Body of pancreas (tissue), 4 donors: ENCODE measurements around the gene KRT12.

Experiments
- POLR2A ChIP-seq, 3 donors: fragments of 450-650 bp; IDR thresholded peaks; one replicate each; pipeline ENCODE4 v1.6.1; 2016; ENCODE audit warnings: antibody characterized with exemption in 3 of 3, mild to moderate bottlenecking in 2 of 3
- TF ChIP-seq, protein P1 (sequence below), 7 experiments: fragments of 450-650 bp in 4 of 7; fragments of 200-600 bp in 3 of 7; sonication (generic) in 3 of 7; IDR thresholded peaks; one replicate each; pipeline ENCODE4 v1.5.1; 2016 to 2019; ENCODE audit warnings: antibody characterized with exemption in 7 of 7

DNA sequence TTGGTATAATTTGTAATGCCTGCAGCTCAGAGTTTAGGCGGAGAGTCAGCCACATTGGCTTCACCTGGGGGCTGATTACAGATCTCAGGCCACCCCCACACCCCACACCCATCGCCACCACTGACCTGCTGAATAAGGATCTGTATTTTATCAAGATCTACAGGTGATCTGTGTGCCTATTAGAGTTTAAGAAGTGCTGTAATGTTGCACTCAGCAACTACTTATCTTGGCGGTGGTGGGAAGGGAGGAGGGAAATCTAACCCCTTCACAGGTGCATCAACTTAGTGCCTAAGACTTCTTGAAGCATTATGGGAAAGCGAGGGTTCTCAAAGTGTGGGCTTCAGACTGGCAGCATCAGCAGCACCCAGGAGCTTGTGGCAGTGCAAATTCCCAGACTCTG is 35.5 kb upstream of the KRT12 start:
- TF ChIP-seq, protein P1, sequence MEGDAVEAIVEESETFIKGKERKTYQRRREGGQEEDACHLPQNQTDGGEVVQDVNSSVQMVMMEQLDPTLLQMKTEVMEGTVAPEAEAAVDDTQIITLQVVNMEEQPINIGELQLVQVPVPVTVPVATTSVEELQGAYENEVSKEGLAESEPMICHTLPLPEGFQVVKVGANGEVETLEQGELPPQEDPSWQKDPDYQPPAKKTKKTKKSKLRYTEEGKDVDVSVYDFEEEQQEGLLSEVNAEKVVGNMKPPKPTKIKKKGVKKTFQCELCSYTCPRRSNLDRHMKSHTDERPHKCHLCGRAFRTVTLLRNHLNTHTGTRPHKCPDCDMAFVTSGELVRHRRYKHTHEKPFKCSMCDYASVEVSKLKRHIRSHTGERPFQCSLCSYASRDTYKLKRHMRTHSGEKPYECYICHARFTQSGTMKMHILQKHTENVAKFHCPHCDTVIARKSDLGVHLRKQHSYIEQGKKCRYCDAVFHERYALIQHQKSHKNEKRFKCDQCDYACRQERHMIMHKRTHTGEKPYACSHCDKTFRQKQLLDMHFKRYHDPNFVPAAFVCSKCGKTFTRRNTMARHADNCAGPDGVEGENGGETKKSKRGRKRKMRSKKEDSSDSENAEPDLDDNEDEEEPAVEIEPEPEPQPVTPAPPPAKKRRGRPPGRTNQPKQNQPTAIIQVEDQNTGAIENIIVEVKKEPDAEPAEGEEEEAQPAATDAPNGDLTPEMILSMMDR (IDR thresholded peaks at IDR 0.05) = no peak
- TF ChIP-seq POLR2A (IDR thresholded peaks at IDR 0.05) = no peak
